Prostate gland (tissue), 2 donors: ENCODE measurements around the gene GRK3.
"Not testable (repeated sequence)": the region's sequence is repeated elsewhere in the genome, so short reads cannot be mapped to it uniquely, and the experiment has no call there.

Experiments used
- POLR2A ChIP-seq: fragments of 450-650 bp; IDR thresholded peaks from one replicate; pipeline ENCODE4 v1.6.1; 2016; ENCODE audit warnings: antibody characterized with exemption, mild to moderate bottlenecking
- TF ChIP-seq, protein P1 (sequence below), 4 experiments: fragments of 200-600 bp in 2 of 4; fragments of 450-650 bp in 2 of 4; sonication (generic) in 2 of 4; IDR thresholded peaks; 1 replicate in 3 of 4; 2 replicates in 1 of 4; pipeline ENCODE4 v1.5.1; 2016 to 2019; ENCODE audit warnings: antibody characterized with exemption in 4 of 4, mild to moderate bottlenecking in 2 of 4, moderate library complexity in 2 of 4

GRCh38 chr22:25593323-25593722, 28.8 kb downstream of the GRK3 start:
- TF ChIP-seq, protein P1, sequence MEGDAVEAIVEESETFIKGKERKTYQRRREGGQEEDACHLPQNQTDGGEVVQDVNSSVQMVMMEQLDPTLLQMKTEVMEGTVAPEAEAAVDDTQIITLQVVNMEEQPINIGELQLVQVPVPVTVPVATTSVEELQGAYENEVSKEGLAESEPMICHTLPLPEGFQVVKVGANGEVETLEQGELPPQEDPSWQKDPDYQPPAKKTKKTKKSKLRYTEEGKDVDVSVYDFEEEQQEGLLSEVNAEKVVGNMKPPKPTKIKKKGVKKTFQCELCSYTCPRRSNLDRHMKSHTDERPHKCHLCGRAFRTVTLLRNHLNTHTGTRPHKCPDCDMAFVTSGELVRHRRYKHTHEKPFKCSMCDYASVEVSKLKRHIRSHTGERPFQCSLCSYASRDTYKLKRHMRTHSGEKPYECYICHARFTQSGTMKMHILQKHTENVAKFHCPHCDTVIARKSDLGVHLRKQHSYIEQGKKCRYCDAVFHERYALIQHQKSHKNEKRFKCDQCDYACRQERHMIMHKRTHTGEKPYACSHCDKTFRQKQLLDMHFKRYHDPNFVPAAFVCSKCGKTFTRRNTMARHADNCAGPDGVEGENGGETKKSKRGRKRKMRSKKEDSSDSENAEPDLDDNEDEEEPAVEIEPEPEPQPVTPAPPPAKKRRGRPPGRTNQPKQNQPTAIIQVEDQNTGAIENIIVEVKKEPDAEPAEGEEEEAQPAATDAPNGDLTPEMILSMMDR (IDR thresholded peaks at IDR 0.05), result not testable (repeated sequence)
- TF ChIP-seq POLR2A, result not testable (repeated sequence)
